AG04449 (cell line): ENCODE measurements around the gene EDN3.

Source experiments
- CTCF ChIA-PET: fragments of 350-600 bp; formaldehyde crosslinking; extraction: SDS; loops from one replicate; lab custom pipeline; 2021; ENCODE audit warnings: antibody characterized with exemption; lab: Yijun Ruan, JAX
- POLR2A ChIA-PET: fragments of 400-600, 350-600 bp; formaldehyde crosslinking; extraction: SDS; loops from one replicate; lab custom pipeline; 2020; ENCODE audit warnings: antibody characterized with exemption, inconsistent platforms; lab: Yijun Ruan, JAX
- DNase-seq: peaks from one replicate; pipeline ENCODE4 v3.0.0-alpha.2; 2010; ENCODE audit warnings: low read depth, low spot score
- H3K4me3 ChIP-seq: 2 replicates; pipeline ENCODE4 v1.5.1; 2011; ENCODE audit warnings: low read depth, mild to moderate bottlenecking, control low read depth, low read length
- CTCF ChIP-seq: IDR thresholded peaks from one replicate; pipeline ENCODE4 v1.5.1; 2011; ENCODE audit warnings: mild to moderate bottlenecking, moderate library complexity, low read length, control low read depth, inconsistent platforms; ENCODE audit not compliant: insufficient read depth; ENCODE audit errors: missing control alignments

EDN3 gene

DNA sequence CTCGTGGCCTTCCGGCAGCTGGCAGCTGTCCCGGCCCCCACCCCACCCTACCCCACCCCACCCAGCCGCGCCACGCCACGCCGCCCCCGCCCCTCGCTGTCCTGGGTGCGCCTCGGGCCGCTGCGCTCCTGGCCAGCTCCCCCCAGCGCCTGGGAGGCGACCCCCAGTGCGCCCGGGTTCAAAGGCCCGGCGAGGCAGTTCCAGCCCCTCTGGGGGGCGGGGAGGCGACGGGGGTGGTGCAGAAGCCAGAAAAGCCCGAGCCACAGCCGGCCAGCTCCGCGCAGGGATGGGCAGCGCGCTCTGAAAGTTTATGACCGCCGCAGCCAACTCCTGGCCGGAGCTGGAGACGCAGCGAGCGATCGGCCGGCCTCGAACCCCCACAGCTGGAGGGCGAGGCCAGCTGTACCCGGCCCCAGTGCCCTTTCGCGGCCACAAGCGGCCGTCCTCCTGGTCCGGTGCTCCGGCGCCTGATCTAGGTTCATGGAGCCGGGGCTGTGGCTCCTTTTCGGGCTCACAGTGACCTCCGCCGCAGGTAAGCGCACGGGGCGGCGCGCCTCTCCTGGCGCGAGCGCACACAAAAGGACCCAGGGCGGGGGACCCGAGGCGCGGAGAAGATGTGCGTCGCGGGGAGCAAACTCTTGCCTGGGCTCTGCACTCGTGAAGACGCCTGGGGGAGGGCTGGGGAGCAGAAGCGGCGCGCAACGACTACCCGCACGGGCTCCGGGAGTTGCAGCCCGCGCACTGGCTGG is at the start of gene EDN3:
EDN3 (plus strand) TSS at position 279 of the 749 bp plus-strand sequence; CDS start at position 481, 202 bp downstream.
- no peak for TF ChIP-seq CTCF
- DNase-seq = no peak
- CTCF ChIA-PET = no interaction called here
- POLR2A ChIA-PET = no interaction called here
- no peak within 1 kb of the TSS for H3K4me3 ChIP-seq

- CTCF ChIA-PET = no interaction called here
- POLR2A ChIA-PET = no interaction called here
- no peak for DNase-seq
- no peak for TF ChIP-seq CTCF
- no peak overlapping the region for H3K4me3 ChIP-seq
These were observed 47.1 kb upstream of the EDN3 start for GRCh38 chr20:59253325-59253724.

DNA sequence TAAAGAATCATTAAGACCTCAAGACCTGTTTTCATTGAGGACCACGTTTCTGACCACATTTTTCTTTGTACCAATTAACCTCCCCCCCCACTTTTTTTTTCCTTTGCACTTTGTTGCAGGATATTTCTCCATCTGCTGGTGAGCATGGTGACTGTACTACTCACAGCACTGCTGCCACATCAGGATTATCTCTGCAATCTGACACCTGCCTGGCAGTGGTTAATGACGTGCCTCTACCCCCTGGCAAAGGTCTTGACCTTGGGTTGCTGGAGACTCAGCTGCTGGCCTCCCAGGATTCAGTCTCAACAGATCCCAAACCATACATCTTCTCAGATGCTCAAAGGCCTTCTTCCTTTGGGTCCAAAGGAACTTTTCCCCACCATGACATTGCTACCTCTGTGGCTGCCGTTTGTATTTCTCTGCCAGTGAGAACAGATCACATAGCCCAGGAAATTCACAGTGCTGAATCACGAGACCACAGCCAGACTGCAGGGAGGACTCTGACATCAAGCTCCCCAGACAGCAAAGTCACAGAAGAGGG is 46.6 kb upstream of the EDN3 start:
- POLR2A ChIA-PET = no interaction called here

DNA sequence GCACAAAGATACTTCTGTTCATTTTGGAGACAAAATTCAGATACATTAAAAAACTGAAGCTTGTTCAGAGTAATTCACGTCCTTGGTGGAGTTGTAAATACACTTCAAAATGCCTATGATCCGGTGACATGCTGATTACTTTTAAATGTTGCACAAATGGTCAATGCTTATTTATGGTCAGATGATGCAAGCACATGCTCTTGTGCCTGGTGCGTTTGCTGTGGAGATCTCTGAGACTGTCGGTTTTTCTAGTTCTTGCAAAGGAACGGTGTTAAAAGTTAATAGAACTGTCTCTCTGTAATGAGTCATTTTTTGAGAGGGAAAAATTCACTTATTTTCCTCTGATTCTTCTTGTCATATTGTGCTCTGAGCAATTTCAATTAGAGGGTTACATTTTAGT is 45.2 kb upstream of the EDN3 start:
- no peak for DNase-seq
- CTCF ChIA-PET = interaction anchor here (1.0 kb wide), 1 partner anchor 34 kb away, joined by 3 read pairs; no protein-coding TSS in a partner anchor
- POLR2A ChIA-PET = no interaction called here
- H3K4me3 ChIP-seq = no peak overlapping the region
- no peak for TF ChIP-seq CTCF

More for the DNA sequence above, 46.6 kb upstream of the EDN3 start:
- no peak for TF ChIP-seq CTCF
- DNase-seq = no peak
- H3K4me3 ChIP-seq = no peak overlapping the region
- CTCF ChIA-PET = no interaction called here

- POLR2A ChIA-PET = no interaction called here
- no peak for TF ChIP-seq CTCF
- CTCF ChIA-PET = no interaction called here
- DNase-seq = no peak
- no peak overlapping the region for H3K4me3 ChIP-seq
These were observed 42.2 kb upstream of the EDN3 start for GRCh38 chr20:59258221-59258621.

- no peak overlapping the region for H3K4me3 ChIP-seq
- no peak for TF ChIP-seq CTCF
- POLR2A ChIA-PET = no interaction called here
- CTCF ChIA-PET = interaction anchor here (1.4 kb wide), 1 partner anchor 36 kb away, joined by 4 read pairs; no protein-coding TSS in a partner anchor
- DNase-seq = no peak
These were observed 40.5 kb upstream of the EDN3 start for GRCh38 chr20:59259946-59260345.
